B cell (primary cell): ENCODE measurements around the gene PRR23A.

ENCODE experiments used
- CTCF ChIP-seq: fragments of 200-600 bp; IDR thresholded peaks from one replicate; pipeline ENCODE4 v1.8.0; 2022; ENCODE audit warnings: antibody characterized with exemption, mild to moderate bottlenecking
- EZH2 ChIP-seq: IDR thresholded peaks from 2 replicates; pipeline ENCODE4 v1.6.1; 2012; ENCODE audit warnings: borderline replicate concordance, low read depth, mild to moderate bottlenecking, moderate library complexity, low read length; ENCODE audit not compliant: insufficient read depth, poor library complexity, severe bottlenecking

- TF ChIP-seq CTCF (no peak), EZH2 (no peak)
Measured at GRCh38 chr3:138962854-138963560, 43.1 kb downstream of the PRR23A start.
